Epithelial cell of esophagus (primary cell): ENCODE data around the gene NAIF1.

Experiments used
- DNase-seq: peaks from one replicate; pipeline ENCODE4 v3.0.0; 2010; ENCODE audit warnings: low read depth
- H3K4me3 ChIP-seq: 2 replicates; pipeline ENCODE4 v1.5.1; 2011; ENCODE audit warnings: mild to moderate bottlenecking, low read length, control low read depth
- TF ChIP-seq, protein P1 (sequence below): IDR thresholded peaks from 2 replicates; pipeline ENCODE4 v1.5.1; 2011; ENCODE audit warnings: low read depth, mild to moderate bottlenecking, low read length, control low read depth, inconsistent platforms; ENCODE audit not compliant: insufficient read depth; ENCODE audit errors: missing control alignments

The NAIF1 gene

GRCh38 chr9:128088253-128088945 is 21.3 kb upstream of the NAIF1 start:
- TF ChIP-seq, protein P1, sequence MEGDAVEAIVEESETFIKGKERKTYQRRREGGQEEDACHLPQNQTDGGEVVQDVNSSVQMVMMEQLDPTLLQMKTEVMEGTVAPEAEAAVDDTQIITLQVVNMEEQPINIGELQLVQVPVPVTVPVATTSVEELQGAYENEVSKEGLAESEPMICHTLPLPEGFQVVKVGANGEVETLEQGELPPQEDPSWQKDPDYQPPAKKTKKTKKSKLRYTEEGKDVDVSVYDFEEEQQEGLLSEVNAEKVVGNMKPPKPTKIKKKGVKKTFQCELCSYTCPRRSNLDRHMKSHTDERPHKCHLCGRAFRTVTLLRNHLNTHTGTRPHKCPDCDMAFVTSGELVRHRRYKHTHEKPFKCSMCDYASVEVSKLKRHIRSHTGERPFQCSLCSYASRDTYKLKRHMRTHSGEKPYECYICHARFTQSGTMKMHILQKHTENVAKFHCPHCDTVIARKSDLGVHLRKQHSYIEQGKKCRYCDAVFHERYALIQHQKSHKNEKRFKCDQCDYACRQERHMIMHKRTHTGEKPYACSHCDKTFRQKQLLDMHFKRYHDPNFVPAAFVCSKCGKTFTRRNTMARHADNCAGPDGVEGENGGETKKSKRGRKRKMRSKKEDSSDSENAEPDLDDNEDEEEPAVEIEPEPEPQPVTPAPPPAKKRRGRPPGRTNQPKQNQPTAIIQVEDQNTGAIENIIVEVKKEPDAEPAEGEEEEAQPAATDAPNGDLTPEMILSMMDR = no peak
- no peak overlapping the region for H3K4me3 ChIP-seq
- DNase-seq = no peak

GRCh38 chr9:128087262-128087661 is 20.1 kb upstream of the NAIF1 start:
- TF ChIP-seq, protein P1 = no peak
- H3K4me3 ChIP-seq = no peak overlapping the region
- no peak for DNase-seq

DNA sequence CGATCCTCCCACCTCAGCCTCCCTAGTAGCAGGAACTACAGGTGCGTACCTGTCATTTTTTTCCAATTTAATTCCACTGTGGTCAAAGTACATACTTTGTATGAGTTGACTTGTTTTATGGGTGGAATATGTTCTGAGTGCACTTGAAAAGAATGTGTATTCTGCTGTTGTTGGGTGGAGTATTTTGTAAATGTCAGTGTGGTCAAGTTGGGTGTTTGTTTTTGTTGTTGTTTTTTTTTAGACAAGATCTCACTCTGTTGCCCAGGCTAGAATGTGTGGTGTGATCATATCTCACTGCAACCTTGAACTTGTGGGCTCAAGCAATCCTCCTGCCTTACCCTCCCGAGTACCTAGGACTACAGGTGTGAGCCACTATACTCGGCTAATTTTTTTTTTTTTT is 18.8 kb upstream of the NAIF1 start:
- TF ChIP-seq, protein P1 = no peak
- DNase-seq = no peak
- no peak overlapping the region for H3K4me3 ChIP-seq

DNA sequence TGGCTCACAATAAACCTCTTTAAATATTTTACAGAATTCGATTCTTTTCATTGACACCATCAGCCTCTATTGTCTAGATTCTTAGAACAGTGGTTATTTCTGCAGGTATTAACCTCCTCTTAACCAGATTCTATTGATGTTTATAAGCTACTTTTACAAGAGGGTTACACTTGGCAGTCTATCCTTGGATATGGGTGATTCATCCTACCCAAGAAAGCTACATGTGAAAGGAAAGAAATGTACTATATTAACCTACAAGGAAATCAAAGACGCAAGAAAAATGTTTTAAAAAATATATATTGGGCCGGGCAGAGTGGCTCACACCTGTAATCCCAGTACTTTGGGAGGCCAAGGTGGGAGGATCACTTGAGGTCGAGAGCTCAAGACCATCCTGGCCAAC is 17.6 kb upstream of the NAIF1 start:
- TF ChIP-seq, protein P1 = no peak
- DNase-seq = no peak

DNA sequence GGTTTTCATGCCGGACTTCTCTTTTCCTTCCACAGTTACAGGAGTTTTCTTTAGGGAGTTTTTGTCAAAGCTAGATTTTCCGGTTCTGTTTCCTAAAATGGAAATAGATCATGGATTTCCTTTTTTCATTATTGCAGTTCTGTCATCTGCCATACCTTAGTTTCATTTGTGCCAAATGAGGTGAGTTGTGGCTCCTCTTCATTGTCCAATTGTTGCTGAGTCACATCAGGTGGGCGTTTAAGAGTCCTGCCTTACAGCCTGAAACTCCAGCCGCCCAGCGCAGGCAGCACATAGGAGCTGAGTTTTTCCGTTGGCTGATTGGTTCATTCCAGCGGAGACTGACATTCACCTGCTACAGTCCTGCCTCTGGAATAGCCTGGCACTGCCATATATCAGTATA is 15.0 kb upstream of the NAIF1 start:
- peak; percentile 94 for DNase-seq
- no peak overlapping the region for H3K4me3 ChIP-seq
- TF ChIP-seq, protein P1 = no peak

More for the DNA sequence above, 17.6 kb upstream of the NAIF1 start:
- no peak overlapping the region for H3K4me3 ChIP-seq

GRCh38 chr9:128081056-128081455 is 13.9 kb upstream of the NAIF1 start:
- H3K4me3 ChIP-seq = no peak overlapping the region
- TF ChIP-seq, protein P1 = no peak
- DNase-seq = no peak

- no peak overlapping the region for H3K4me3 ChIP-seq
These were observed 13.1 kb upstream of the NAIF1 start for GRCh38 chr9:128080206-128080605.

More at GRCh38 chr9:128080206-128080605, 13.1 kb upstream of the NAIF1 start:
- no peak for DNase-seq
- TF ChIP-seq, protein P1 = no peak
